GM04504 (cell line): ENCODE measurements around the gene KCNT1.

Source experiments
- DNase-seq: peaks from one replicate; pipeline ENCODE4 v3.0.0-alpha.2; 2012; ENCODE audit warnings: low read depth

KCNT1 gene

DNA sequence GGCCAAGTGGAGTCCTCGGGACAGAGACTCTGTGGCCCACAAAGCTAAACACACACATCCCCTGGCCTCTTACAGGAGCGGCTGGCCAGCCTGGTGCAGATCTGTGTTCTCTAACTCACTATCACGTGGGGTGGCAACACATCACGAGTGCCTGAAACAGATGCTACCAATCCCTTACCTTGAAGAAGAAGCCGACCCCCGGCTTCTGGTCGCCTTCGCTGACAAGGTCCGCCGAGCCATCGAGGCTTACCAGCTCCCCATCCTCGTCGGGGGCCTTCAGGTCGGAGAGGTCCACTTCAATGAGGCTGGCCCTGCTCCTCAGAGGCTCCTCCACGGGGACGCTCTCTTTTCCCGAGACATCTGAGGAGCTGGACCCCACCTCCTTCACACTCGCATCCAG is 118.7 kb downstream of the KCNT1 start:
- no peak for DNase-seq

- DNase-seq, result no peak
These were observed 119.1 kb downstream of the KCNT1 start for GRCh38 chr9:135821116-135821515.

- DNase-seq, result no peak
These were observed 119.9 kb downstream of the KCNT1 start for GRCh38 chr9:135821733-135822373.

DNA sequence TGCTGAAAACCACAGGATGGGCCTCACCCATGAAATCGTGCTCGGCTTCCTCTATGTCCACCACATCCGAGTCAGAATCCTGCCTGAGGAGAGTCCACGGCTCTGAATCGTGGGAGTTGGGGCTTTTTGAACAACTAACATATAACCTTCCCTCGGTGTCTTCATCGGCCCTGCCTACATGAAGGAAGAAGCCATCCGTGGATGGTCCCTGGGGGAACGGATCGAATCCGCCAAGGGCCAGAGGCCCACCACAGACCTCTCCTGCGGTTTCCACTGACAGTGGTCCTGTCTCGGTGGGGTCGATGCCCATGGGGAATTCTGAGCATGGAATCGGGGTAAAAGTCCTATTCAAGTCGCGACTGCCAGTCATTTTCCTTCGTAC is 120.4 kb downstream of the KCNT1 start:
- no peak for DNase-seq

- no peak for DNase-seq
These were observed 121.1 kb downstream of the KCNT1 start for GRCh38 chr9:135823036-135823435.

- no peak for DNase-seq
These were observed 123.6 kb downstream of the KCNT1 start for GRCh38 chr9:135825435-135826187.

GRCh38 chr9:135826188-135826545 is 124.2 kb downstream of the KCNT1 start:
- no peak for DNase-seq

GRCh38 chr9:135827301-135827700 is 125.3 kb downstream of the KCNT1 start:
- DNase-seq, result no peak

GRCh38 chr9:135827866-135828580 is 126.0 kb downstream of the KCNT1 start:
- DNase-seq, result no peak

- DNase-seq, result no peak
These were observed 126.7 kb downstream of the KCNT1 start for GRCh38 chr9:135828656-135829055.

- no peak for DNase-seq
These were observed 128.5 kb downstream of the KCNT1 start for GRCh38 chr9:135830496-135830895.

GRCh38 chr9:135833864-135834263 is 131.9 kb downstream of the KCNT1 start:
- DNase-seq, result no peak

DNA sequence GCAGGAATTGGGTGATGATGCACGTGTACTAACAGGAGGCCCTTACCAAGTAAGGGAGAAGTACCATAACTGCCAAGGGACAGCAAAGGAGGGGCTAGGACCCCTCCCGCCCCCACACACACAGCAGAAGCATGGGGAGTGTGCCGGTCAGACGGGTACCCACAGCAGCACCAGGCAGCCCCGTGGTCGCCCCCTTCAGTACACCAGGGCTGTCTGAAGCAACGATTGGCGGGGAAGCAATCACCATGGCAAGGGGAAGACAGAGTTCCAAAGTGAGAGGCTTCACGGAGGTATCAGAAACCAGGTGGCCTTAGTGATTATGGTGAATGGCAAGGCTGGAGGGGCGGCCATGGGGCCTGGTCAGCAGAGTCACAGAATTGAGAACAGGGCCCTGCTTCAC is 133.1 kb downstream of the KCNT1 start:
- no peak for DNase-seq

DNA sequence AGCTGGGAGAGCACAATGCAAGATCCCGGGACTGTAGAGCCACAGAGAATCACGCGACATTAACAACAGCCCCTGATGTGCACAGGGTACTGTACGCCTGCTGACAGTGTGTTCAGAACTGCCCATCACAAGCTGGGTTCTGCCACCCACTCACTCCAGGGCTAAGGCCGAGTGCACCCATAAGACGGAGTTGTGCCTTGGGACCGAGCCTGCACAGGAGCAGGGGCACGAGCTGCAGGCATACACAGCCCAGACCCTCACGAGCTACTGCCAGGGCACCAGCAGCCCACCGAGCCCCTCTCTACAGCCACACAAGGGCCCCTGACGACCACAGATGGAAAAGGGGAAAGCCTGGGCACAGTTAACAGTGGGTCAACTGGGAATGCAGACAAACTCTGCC is 137.5 kb downstream of the KCNT1 start:
- DNase-seq, result no peak

DNA sequence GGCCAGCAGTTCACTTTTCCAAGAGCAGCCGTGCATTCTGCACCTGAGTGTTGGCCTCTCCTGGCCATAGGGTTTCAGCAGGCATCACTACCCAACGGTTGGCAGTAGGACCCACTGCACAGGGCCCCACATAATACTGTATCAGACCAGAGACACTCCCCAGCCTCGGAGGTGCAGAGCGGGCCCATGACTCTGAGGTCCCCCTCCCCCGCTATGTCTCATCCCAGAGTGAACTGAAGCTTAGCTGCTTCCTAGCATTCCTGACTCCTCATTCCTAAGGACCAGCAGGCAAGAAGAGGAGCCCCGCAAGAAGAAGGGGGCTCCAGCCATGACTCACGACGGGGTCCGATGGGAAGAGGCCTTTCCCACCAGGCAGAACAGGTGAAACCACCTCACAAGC is 138.1 kb downstream of the KCNT1 start:
- no peak for DNase-seq

GRCh38 chr9:135840539-135840938 is 138.6 kb downstream of the KCNT1 start:
- no peak for DNase-seq
